HG03378 (cell line): ENCODE measurements around the gene ALDH3B2.
"Not testable (repeated sequence)": the region's sequence is repeated elsewhere in the genome, so short reads cannot be mapped to it uniquely, and the experiment has no call there.

ENCODE experiments used
- ATAC-seq: cut with Tn5 transposase; IDR thresholded peaks from one replicate; pipeline ENCODE4 v1.9.1; 2021; ENCODE audit warnings: mild to moderate bottlenecking, moderate library complexity; ENCODE audit not compliant: unreplicated experiment

Gene ALDH3B2, protein sequence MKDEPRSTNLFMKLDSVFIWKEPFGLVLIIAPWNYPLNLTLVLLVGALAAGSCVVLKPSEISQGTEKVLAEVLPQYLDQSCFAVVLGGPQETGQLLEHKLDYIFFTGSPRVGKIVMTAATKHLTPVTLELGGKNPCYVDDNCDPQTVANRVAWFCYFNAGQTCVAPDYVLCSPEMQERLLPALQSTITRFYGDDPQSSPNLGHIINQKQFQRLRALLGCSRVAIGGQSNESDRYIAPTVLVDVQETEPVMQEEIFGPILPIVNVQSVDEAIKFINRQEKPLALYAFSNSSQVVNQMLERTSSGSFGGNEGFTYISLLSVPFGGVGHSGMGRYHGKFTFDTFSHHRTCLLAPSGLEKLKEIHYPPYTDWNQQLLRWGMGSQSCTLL

GRCh38 chr11:67674442-67674871, at the start of gene ALDH3B2:
ALDH3B2 (minus strand) TSS chr11:67674623; CDS start chr11:67666935, 7,688 bp downstream.
- no peak for ATAC-seq

GRCh38 chr11:67723036-67723435, 48.6 kb upstream of the ALDH3B2 start:
- ATAC-seq: not testable (repeated sequence)

- not testable (repeated sequence) for ATAC-seq
Measured at GRCh38 chr11:67716226-67716625, 41.8 kb upstream of the ALDH3B2 start.

- not testable (repeated sequence) for ATAC-seq
Measured at GRCh38 chr11:67715801-67716200, 41.4 kb upstream of the ALDH3B2 start.

DNA sequence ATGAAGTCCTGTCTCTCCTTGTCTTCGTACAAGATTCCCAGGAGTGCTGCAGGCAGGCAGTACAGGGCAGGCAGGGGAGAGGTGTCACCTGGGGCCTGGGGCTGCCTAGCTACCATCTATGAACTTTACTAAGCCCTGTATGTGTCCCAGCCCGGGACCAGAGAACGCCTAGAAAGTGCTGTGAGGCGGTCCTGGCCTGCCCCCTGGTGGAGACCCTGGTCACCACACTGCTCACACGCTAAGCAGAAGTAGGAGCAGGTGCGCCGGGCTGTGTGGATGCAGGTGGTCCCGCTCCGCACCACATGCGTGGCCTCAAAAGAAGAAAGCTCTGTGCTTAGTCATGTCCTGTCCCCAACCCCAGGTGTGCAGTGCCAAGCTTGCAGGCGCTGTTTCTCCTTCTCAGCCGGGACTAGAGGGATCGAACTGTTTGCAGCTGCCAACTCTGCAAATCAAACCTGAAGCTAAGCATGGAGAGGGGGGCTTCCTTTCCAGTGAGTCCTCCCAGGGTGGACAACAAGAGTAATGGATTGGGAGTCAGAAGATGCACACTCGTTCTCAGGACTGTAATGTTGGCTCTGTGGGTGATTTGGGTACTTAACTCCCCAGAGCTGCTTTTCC, 39.6 kb upstream of the ALDH3B2 start:
- not testable (repeated sequence) for ATAC-seq

DNA sequence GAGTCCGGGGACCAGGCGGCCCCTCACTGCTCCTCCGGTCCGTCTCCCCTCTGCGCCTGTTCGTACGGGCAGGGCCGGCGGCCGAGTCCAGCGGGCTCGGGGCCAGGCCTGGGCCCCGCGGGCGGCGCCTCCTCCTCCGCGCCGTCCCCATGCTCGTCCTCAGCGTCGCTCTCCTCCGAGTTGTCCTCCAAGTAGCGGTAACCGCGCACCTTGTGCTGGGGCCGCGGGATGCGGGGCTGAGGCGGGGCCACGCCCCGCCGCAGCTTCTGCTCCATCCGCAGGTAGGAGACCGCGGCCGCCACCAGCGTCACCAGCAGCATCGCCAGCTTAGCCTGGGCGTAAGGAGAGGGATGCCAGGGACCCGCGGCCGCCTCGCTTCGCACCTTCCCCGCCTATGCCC, 37.3 kb upstream of the ALDH3B2 start:
- ATAC-seq: not testable (repeated sequence)

DNA sequence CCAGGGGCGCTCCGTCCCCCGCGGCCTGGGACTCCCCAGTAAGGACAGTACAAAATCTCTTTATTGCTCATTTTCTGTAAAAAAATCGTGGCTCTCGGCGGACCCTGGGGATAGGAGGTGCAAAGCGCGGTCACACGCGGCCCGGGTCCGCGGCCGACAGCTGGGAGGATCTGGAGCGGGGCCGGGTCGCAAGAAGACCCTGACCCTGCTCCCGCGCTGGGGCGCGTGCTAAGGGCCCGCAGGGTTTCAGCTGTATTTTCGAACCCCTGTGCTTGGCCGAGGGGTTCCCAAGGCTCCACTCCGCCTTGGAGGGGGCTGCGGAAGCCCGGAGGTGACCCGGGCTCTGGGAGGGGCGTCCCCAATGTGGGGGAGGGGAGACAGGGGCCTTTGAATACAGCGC, 36.8 kb upstream of the ALDH3B2 start:
- not testable (repeated sequence) for ATAC-seq

- ATAC-seq: not testable (repeated sequence)
Measured at GRCh38 chr11:67709806-67710205, 35.4 kb upstream of the ALDH3B2 start.

- ATAC-seq: no peak
Measured at GRCh38 chr11:67705264-67705663, 30.8 kb upstream of the ALDH3B2 start.

GRCh38 chr11:67704524-67704923, 30.1 kb upstream of the ALDH3B2 start:
- ATAC-seq: no peak

DNA sequence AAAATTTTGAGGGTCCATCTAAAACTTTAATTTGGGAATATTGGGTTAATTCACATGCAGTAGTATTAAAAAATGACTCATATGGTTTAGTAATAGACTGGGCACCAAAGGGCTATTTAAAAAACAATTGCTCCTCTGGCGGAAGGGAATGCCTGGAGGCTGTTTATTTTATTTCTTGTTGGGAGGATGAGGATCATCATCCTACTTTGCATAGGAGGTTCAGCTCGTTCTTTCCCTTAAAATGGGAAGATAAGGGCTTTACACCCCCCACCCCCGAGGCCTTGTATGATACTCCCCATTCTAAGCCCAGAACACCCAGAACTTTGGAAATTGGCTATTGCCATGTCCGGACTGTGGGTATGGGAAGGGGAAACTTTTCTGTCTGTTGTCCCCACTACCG, 29.3 kb upstream of the ALDH3B2 start:
- not testable (repeated sequence) for ATAC-seq

DNA sequence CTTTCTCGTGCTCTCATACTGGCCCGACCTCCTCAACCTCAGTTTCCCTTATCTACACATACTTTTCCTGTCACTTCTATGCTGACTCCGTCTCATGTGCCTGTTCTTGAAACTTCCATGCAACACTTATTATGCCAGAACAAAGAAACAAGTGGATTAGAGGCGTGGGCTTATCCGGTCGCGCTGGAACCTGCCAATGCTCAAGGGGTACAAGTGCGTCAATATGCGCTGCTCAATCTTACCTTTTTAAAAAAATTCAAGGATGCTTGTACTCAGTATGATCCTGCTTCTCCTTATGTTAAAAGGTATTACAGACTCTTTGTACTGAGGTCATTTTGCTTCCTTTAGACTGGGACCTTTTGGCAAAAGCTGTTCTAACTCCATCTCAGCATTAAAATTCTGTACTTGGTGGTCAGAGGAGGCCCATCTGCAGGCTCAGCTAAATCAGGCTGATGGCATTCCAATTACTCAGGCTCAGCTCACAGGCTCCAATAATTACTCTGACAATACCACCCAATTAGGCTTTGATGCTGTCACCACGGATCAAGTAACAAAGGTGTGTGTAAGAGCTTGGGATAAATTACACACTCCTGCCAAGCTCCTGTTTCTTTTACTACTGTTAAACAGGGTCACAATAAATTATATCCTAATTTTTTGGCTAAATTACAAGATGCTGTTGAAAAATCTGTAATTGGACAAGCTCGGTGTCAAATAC, 26.3 kb upstream of the ALDH3B2 start:
- no peak for ATAC-seq

DNA sequence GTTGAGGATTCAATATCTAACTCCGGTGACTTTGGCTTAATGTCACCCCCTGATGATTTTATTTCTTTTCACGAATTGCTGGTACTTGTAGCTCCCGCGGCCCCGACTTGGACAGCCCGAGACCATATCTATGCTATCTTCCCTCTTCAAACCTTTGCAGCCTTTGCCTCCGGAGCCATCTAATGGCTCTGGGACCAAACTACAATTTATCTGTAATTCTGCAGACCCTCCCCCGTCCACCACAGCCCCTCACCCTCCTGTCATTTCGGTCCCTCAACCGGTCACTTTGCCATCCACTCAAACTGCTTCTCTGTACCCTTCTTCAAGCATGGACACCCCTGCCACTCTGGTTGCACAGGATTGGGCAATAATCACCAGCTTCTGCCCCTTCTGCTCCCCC, 25.7 kb upstream of the ALDH3B2 start:
- ATAC-seq: no peak

- ATAC-seq: no peak
Measured at GRCh38 chr11:67699521-67699920, 25.1 kb upstream of the ALDH3B2 start.

GRCh38 chr11:67698247-67698646, 23.8 kb upstream of the ALDH3B2 start:
- ATAC-seq: no peak

GRCh38 chr11:67697846-67698245, 23.4 kb upstream of the ALDH3B2 start:
- no peak for ATAC-seq

DNA sequence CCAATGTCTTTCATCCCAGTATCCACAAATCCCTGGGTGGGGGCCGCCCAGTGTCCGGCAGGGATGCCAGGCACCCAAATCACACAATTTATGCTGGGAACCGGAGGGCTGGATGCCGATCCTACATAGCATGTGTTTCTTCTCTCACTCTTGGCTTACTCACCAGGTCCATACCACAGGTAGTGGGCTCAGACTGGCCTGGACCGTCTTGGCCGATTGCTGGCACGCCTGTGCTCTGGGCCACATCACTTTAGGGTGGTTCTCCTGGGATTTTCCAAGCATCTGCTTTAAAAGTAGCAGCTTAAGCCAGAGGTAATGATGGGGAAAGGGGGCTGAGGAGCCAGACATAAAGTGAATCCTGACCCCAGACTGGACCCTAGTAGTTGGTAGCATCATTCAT, 22.6 kb upstream of the ALDH3B2 start:
- no peak for ATAC-seq

- ATAC-seq: no peak
Measured at GRCh38 chr11:67695606-67696005, 21.2 kb upstream of the ALDH3B2 start.

GRCh38 chr11:67694875-67695555, 20.6 kb upstream of the ALDH3B2 start:
- ATAC-seq: no peak

DNA sequence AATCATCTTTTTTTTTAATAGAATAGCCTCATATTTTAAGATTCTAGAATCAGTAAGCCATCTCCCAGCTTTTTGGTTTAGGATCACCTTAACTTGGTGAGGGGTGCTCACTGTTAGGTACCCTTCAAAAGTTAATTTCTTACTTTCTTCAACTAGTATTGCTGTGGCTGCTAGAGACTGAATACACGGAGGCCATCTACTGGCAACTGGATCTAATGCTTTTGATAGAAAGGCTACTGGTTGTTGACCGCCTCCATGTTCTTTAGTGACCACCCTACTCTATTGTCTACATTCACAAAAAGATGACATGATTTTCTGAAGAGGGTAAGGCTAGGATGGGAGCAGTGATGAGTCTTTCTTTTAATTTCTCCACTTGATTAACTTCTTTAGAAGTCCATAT, 16.7 kb upstream of the ALDH3B2 start:
- ATAC-seq: no peak

GRCh38 chr11:67689178-67689577, 14.8 kb upstream of the ALDH3B2 start:
- ATAC-seq: no peak
